Kidney (tissue), 14 donors: ENCODE data around the gene IPO8. TPM values are rescaled to one million over a fixed set of nuclear protein-coding genes. Genes with fewer than 3 reads are reported as not detected.
"Not testable (repeated sequence)": the region's sequence is repeated elsewhere in the genome, so short reads cannot be mapped to it uniquely, and the experiment has no call there.

Experiments used
- DNase-seq, 5 donors: peaks; one replicate each; pipeline ENCODE4 v3.0.0-alpha.2; 2013 to 2020
- FAIRE-seq: peaks from 2 replicates; lab custom pipeline; 2012; peaks lifted over from hg19 to GRCh38; lab: Jason Lieb, UNC
- H3K27ac ChIP-seq, 2 donors: one replicate each; pipeline ENCODE4 v1.7.0; 2013; ENCODE audit warnings: low read depth in 2 of 2, low read length in 2 of 2, inconsistent platforms in 1 of 2
- H3K27me3 ChIP-seq: one replicate; pipeline ENCODE4 v1.7.1; 2013; ENCODE audit warnings: low read length, inconsistent platforms; ENCODE audit not compliant: control insufficient read depth, insufficient read depth
- H3K36me3 ChIP-seq, 3 donors: one replicate each; pipeline versions ENCODE4 v1.7.0 to v1.7.1; 2013; ENCODE audit warnings: low read length in 3 of 3, control low read depth in 1 of 3, inconsistent platforms in 1 of 3; ENCODE audit not compliant: insufficient read depth in 3 of 3, control insufficient read depth in 2 of 3
- H3K4me1 ChIP-seq, 3 donors: one replicate each; pipeline versions ENCODE4 v1.7.0 to v1.7.1; 2013; ENCODE audit warnings: low read length in 3 of 3, inconsistent platforms in 1 of 3, low read depth in 1 of 3; ENCODE audit not compliant: control insufficient read depth in 2 of 3, insufficient read depth in 2 of 3
- H3K4me3 ChIP-seq, 3 donors: one replicate each; pipeline versions ENCODE4 v1.7.0 to v1.8.1; 2013; ENCODE audit warnings: low read length in 3 of 3, control low read depth in 1 of 3, inconsistent platforms in 1 of 3
- H3K9ac ChIP-seq, 3 donors: one replicate each; pipeline versions ENCODE4 v1.7.0 to v1.7.1; 2013; ENCODE audit warnings: low read length in 3 of 3, control low read depth in 1 of 3, inconsistent platforms in 1 of 3
- H3K9me3 ChIP-seq, 3 donors: one replicate each; pipeline versions ENCODE4 v1.7.0 to v1.7.1; 2013; ENCODE audit warnings: low read length in 3 of 3, control low read depth in 1 of 3, inconsistent platforms in 1 of 3; ENCODE audit not compliant: control insufficient read depth in 2 of 3, insufficient read depth in 1 of 3
- CTCF ChIP-seq: IDR thresholded peaks from 3 replicates; pipeline ENCODE4 v1.5.1; 2012; ENCODE audit warnings: mild to moderate bottlenecking, moderate library complexity, borderline replicate concordance; ENCODE audit not compliant: insufficient read depth; ENCODE audit errors: extremely low read depth
- intact Hi-C: fragments of 100-400 bp; cut with DNase I; formaldehyde crosslinking; loops from one replicate; pipeline ENCODE4 v1.11.1; 2022
- polyA plus RNA-seq: library from polyadenylated mRNA; stranded (reverse); fragments of 350-450 nt; fragmentation: Illumina TruSeq; extraction: RNeasy Lipid Tissue Mini Kit (QIAGEN cat#74804); gene quantifications from one replicate; pipeline ENCODE4 v1.2.3, GENCODE V29; 2014; ENCODE audit warnings: low read depth, low replicate concordance; ENCODE audit not compliant: insufficient read depth
- total RNA-seq: library from RNA; stranded (reverse); fragmentation: NEBNext Ultra II Directional; extraction: Animal tissue kit (Norgen Biotek cat#: 25700); gene quantifications from one replicate; pipeline ENCODE4 v1.2.1, GENCODE V29; 2021
- donor health status: control.
- donor health status: control.
- donor health status: control.
- donor health status: control.
- donor health status: control.
- donor health status: DM: yes; HTN: yes; CAD: no.
- donor health status: Normal renal cell carcinoma (clear cell type).

The IPO8 gene
- total and polyA plus RNA-seq, 2 donors from 2014 or later, result 19.5 to 63.3 TPM

GRCh38 chr12:30622509-30622908, 73.2 kb downstream of the IPO8 start:
- intact Hi-C loops, result no loop called here
- DNase-seq (no peak), FAIRE-seq (no peak)
- H3K9me3 ChIP-seq, result no peaks in the 10 kb centered on the region
- no peak overlapping the region for H3K4me3 ChIP-seq
- H3K9ac ChIP-seq, result no peak overlapping the region
- no peaks in the 10 kb centered on the region for H3K27me3 ChIP-seq
- no peak overlapping the region for H3K27ac ChIP-seq
- no peaks in the 10 kb centered on the region for H3K36me3 ChIP-seq
- TF ChIP-seq CTCF, result no peak
- H3K4me1 ChIP-seq, result no peaks in the 10 kb centered on the region

- intact Hi-C loops, FAIRE-seq: not testable (repeated sequence)
Observed at GRCh38 chr12:30621663-30622241, 73.9 kb downstream of the IPO8 start.

GRCh38 chr12:30617346-30618016, 78.2 kb downstream of the IPO8 start:
- FAIRE-seq, result no peak
- DNase-seq, result no peak
- Histone ChIP-seq H3K4me1 (no peaks in the 10 kb centered on the region), H3K9me3 (no peaks in the 10 kb centered on the region), H3K36me3 (no peaks in the 10 kb centered on the region), H3K27me3 (no peaks in the 10 kb centered on the region), H3K4me3 (no peak overlapping the region), H3K9ac (no peak overlapping the region), H3K27ac (no peak overlapping the region)
- no peak for TF ChIP-seq CTCF
- intact Hi-C loops, result no loop called here

More at GRCh38 chr12:30621663-30622241, 73.9 kb downstream of the IPO8 start:
- H3K9me3 ChIP-seq, DNase-seq, H3K4me1 ChIP-seq, H3K27me3 ChIP-seq, H3K9ac ChIP-seq, H3K27ac ChIP-seq, H3K4me3 ChIP-seq, H3K36me3 ChIP-seq: not testable (repeated sequence)

GRCh38 chr12:30614031-30614430, 81.6 kb downstream of the IPO8 start:
- no peak for FAIRE-seq
- H3K27me3 ChIP-seq, result no peaks in the 10 kb centered on the region
- H3K4me3 ChIP-seq, result no peak overlapping the region
- H3K27ac ChIP-seq, result no peak overlapping the region
- H3K4me1 ChIP-seq, result no peaks in the 10 kb centered on the region
- H3K9ac ChIP-seq, result no peak overlapping the region
- H3K36me3 ChIP-seq, result no peaks in the 10 kb centered on the region
- H3K9me3 ChIP-seq, result peaks cover 0 to 1% (median 0%) of the 10 kb centered on the region in 3 donors
- no peak for DNase-seq
- intact Hi-C loops, result no loop called here
- no peak for TF ChIP-seq CTCF
